ENCODE data around the gene MPP4. TPM values are rescaled to one million over a fixed set of nuclear protein-coding genes. Genes with fewer than 3 reads are reported as not detected.

The MPP4 gene
- total RNA-seq, 2 donors from 2014 or later, result 5.5 TPM; not detected in 1

GRCh38 chr2:201668402-201668910 lies 30.0 kb downstream of the MPP4 start:
- no peak for ATAC-seq (ENCODE audit: insufficient number of reproducible peaks, low FRiP score, low read depth)
- TF ChIP-seq, protein P1, sequence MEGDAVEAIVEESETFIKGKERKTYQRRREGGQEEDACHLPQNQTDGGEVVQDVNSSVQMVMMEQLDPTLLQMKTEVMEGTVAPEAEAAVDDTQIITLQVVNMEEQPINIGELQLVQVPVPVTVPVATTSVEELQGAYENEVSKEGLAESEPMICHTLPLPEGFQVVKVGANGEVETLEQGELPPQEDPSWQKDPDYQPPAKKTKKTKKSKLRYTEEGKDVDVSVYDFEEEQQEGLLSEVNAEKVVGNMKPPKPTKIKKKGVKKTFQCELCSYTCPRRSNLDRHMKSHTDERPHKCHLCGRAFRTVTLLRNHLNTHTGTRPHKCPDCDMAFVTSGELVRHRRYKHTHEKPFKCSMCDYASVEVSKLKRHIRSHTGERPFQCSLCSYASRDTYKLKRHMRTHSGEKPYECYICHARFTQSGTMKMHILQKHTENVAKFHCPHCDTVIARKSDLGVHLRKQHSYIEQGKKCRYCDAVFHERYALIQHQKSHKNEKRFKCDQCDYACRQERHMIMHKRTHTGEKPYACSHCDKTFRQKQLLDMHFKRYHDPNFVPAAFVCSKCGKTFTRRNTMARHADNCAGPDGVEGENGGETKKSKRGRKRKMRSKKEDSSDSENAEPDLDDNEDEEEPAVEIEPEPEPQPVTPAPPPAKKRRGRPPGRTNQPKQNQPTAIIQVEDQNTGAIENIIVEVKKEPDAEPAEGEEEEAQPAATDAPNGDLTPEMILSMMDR (IDR thresholded peaks at IDR 0.05), result no peak

DNA sequence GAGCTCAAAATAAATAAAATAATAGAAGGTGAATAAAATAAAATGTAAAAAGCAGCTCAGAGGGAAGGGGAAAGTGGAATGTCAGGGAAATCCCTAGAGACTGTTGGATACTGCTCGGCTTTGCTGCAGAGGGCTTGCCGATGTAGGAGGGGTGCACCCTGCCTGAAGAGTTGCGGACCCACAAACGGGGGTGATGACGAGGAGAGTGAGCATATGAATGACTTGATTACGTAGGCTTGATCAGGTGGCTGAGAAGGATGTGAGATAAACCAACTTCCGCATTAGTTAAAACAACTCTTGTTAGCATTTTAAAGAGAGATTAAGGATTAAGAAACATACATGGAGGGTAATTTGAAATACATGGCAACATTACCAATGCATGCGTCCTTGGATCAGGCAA lies 34.1 kb downstream of the MPP4 start:
- Histone ChIP-seq H3K27me3 (replicated peaks; ENCODE audit: insufficient read depth) (no peaks in the 10 kb centered on the region), H3K36me3 (no peaks in the 10 kb centered on the region), H3K9me3 (no peaks in the 10 kb centered on the region), H3K27ac (no peak overlapping the region), H3K4me3 (no peak overlapping the region), H3K4me1 (ENCODE audit: control insufficient read depth in 1 of 2, low read depth in 2 of 2) (no peaks in the 10 kb centered on the region)
- ATAC-seq (ENCODE audit: insufficient number of reproducible peaks, low FRiP score, low read depth) (no peak), DNase-seq (ENCODE audit: low spot score) (no peak)
- TF ChIP-seq, protein P1 (IDR thresholded peaks at IDR 0.05), result no peak

More at GRCh38 chr2:201668402-201668910, 30.0 kb downstream of the MPP4 start:
- no peak for DNase-seq (ENCODE audit: low spot score)
- Histone ChIP-seq H3K9me3 (no peaks in the 10 kb centered on the region), H3K27me3 (replicated peaks; ENCODE audit: insufficient read depth) (no peaks in the 10 kb centered on the region), H3K4me1 (ENCODE audit: control insufficient read depth in 1 of 2, low read depth in 2 of 2) (no peaks in the 10 kb centered on the region), H3K27ac (no peak overlapping the region), H3K36me3 (no peaks in the 10 kb centered on the region), H3K4me3 (no peak overlapping the region)

GRCh38 chr2:201661366-201661765 lies 37.1 kb downstream of the MPP4 start:
- H3K27ac ChIP-seq, result no peak overlapping the region
- TF ChIP-seq, protein P1 (IDR thresholded peaks at IDR 0.05), result no peak
- H3K4me3 ChIP-seq, result no peak overlapping the region
- H3K36me3 ChIP-seq, result no peaks in the 10 kb centered on the region
- ATAC-seq (ENCODE audit: insufficient number of reproducible peaks, low FRiP score, low read depth) (no peak), DNase-seq (ENCODE audit: low spot score) (no peak)
- no peaks in the 10 kb centered on the region for H3K9me3 ChIP-seq
- H3K4me1 ChIP-seq (ENCODE audit: control insufficient read depth in 1 of 2, low read depth in 2 of 2), result no peaks in the 10 kb centered on the region
- no peaks in the 10 kb centered on the region for H3K27me3 ChIP-seq (replicated peaks; ENCODE audit: insufficient read depth)

- H3K4me3 ChIP-seq, result no peak overlapping the region
Observed at GRCh38 chr2:201660293-201660895, 38.0 kb downstream of the MPP4 start.

GRCh38 chr2:201656740-201657139 lies 41.7 kb downstream of the MPP4 start:
- TF ChIP-seq, protein P1 (IDR thresholded peaks at IDR 0.05), result no peak

More at GRCh38 chr2:201660293-201660895, 38.0 kb downstream of the MPP4 start:
- no peak for ATAC-seq (ENCODE audit: insufficient number of reproducible peaks, low FRiP score, low read depth)
- TF ChIP-seq, protein P1 (IDR thresholded peaks at IDR 0.05), result no peak
- H3K27me3 ChIP-seq (replicated peaks; ENCODE audit: insufficient read depth), result no peaks in the 10 kb centered on the region
- no peaks in the 10 kb centered on the region for H3K36me3 ChIP-seq
- DNase-seq (ENCODE audit: low spot score), result no peak
- H3K27ac ChIP-seq, result no peak overlapping the region
- H3K9me3 ChIP-seq, result no peaks in the 10 kb centered on the region
- H3K4me1 ChIP-seq (ENCODE audit: control insufficient read depth in 1 of 2, low read depth in 2 of 2), result peaks cover 0 to 1% of the 10 kb centered on the region in 2 donors

More at GRCh38 chr2:201656740-201657139, 41.7 kb downstream of the MPP4 start:
- no peak overlapping the region for H3K4me3 ChIP-seq
- H3K27me3 ChIP-seq (replicated peaks; ENCODE audit: insufficient read depth), result no peaks in the 10 kb centered on the region
- ATAC-seq (ENCODE audit: insufficient number of reproducible peaks, low FRiP score, low read depth) (no peak), DNase-seq (ENCODE audit: low spot score) (no peak)
- H3K27ac ChIP-seq, result no peak overlapping the region
- no peaks in the 10 kb centered on the region for H3K9me3 ChIP-seq
- no peaks in the 10 kb centered on the region for H3K36me3 ChIP-seq
- H3K4me1 ChIP-seq (ENCODE audit: control insufficient read depth in 1 of 2, low read depth in 2 of 2), result peaks cover 4 to 19% of the 10 kb centered on the region in 2 donors

Measured in thoracic aorta (tissue), 2 donors.